HPDE6-E6E7 (cell line): ENCODE measurements around the gene GAMT.

Experiments used
- DNase-seq: peaks from one replicate; pipeline ENCODE4 v3.0.0; 2011; ENCODE audit warnings: missing footprints; ENCODE audit errors: extremely low spot score

GAMT gene

GRCh38 chr19:1400281-1401137, 833 bp downstream of the GAMT start:
- DNase-seq = no peak

GRCh38 chr19:1399745-1400144, 1.6 kb downstream of the GAMT start:
- no peak for DNase-seq

- DNase-seq = no peak
Measured at GRCh38 chr19:1399079-1399478, 2.3 kb downstream of the GAMT start.

- DNase-seq = no peak
Measured at GRCh38 chr19:1397838-1398237, 3.5 kb downstream of the GAMT start.

GRCh38 chr19:1396768-1397679, 4.3 kb downstream of the GAMT start:
- DNase-seq = no peak

GRCh38 chr19:1396019-1396767, 5.1 kb downstream of the GAMT start:
- DNase-seq = no peak

- DNase-seq = no peak
Measured at GRCh38 chr19:1395194-1396018, 5.9 kb downstream of the GAMT start.

GRCh38 chr19:1394252-1395193, 6.8 kb downstream of the GAMT start:
- no peak for DNase-seq

- no peak for DNase-seq
Measured at GRCh38 chr19:1393841-1394240, 7.5 kb downstream of the GAMT start.

- no peak for DNase-seq
Measured at GRCh38 chr19:1392939-1393530, 8.3 kb downstream of the GAMT start.

- DNase-seq = no peak
Measured at GRCh38 chr19:1392407-1392806, 8.9 kb downstream of the GAMT start.

- DNase-seq = no peak
Measured at GRCh38 chr19:1390890-1391423, 10.4 kb downstream of the GAMT start.

GRCh38 chr19:1389033-1389940, 12.1 kb downstream of the GAMT start:
- no peak for DNase-seq

GRCh38 chr19:1388637-1389026, 12.7 kb downstream of the GAMT start:
- no peak for DNase-seq

- no peak for DNase-seq
Measured at GRCh38 chr19:1387684-1388636, 13.4 kb downstream of the GAMT start.

GRCh38 chr19:1386945-1387683, 14.2 kb downstream of the GAMT start:
- no peak for DNase-seq
